GM19328 (cell line): ENCODE results near the gene IL1RAPL2.
"Not testable (repeated sequence)": the region's sequence is repeated elsewhere in the genome, so short reads cannot be mapped to it uniquely, and the experiment has no call there.

ENCODE experiments used
- ATAC-seq: cut with Tn5 transposase; IDR thresholded peaks from one replicate; pipeline ENCODE4 v1.9.1; 2021; ENCODE audit warnings: mild to moderate bottlenecking, moderate library complexity; ENCODE audit not compliant: unreplicated experiment

IL1RAPL2 gene

DNA sequence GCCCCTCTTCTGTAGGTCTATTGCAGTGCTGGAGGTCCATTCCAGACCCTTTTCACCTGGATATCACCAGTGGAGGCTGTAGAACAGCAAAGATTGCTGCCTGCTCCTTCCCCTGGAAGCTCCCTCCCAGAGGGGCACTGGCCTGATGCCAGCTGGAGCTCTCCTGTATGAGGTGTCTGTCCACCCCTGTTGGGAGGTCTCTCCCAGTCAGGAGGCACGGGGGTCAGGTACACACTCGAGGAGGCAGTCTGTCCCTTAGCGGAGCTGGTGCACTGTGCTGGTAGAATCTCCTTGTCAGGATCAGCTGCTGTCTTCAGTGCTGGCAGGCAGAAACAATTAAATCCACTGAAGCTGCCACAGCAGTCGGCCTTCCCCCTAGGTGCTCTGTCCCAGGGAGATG, 276.6 kb downstream of the IL1RAPL2 start:
- no peak for ATAC-seq

- ATAC-seq = no peak
Observed at GRCh38 chrX:104852241-104852640, 286.2 kb downstream of the IL1RAPL2 start.

- ATAC-seq = no peak
Observed at GRCh38 chrX:104854188-104854587, 288.2 kb downstream of the IL1RAPL2 start.

DNA sequence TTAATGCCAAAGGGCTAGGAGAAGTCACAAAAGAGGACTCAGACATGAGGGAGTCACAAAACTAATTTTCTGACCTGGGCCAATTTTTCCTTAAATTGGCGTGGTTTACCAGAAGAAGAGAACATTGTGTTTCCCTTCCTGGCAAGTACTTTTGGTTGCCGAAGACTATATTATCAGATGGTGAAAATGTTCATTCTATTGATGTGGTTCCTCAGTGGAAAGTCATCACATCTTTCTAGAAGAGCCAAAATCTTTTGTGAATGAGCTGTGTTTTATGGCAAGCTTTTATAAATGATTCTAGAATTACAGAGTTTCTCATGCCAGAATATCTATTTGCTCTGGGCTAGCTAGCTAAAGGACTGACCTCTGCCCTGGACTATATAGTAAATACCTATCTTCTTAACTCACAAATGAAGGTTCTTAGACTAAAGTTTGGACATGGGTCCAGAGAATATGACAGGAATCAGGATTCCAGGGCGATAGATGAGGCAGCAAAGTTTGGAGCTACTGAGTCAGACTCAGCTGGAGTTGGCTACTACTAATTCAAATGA, 288.9 kb downstream of the IL1RAPL2 start:
- ATAC-seq = no peak

- ATAC-seq = no peak
Observed at GRCh38 chrX:104863466-104863865, 297.5 kb downstream of the IL1RAPL2 start.

DNA sequence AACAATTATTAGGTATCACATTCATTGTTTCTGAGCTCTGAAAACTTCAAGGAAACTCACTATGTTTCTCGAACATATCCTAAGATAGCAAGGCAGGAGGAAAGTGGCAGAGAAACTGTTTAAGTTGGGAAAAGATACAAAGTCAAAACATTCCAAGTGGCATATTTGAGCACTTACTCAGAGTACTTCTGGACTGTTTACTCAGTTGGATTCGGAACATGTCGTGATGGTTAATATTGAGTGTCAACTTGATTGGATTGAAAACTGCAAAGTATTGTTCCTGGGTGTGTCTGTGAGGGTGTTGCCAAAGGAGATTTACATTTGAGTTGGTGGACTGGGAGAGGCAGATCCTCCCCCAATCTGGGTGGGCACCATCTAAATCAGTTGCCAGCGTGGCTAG, 298.3 kb downstream of the IL1RAPL2 start:
- ATAC-seq = no peak

GRCh38 chrX:104877504-104877903, 311.5 kb downstream of the IL1RAPL2 start:
- ATAC-seq = no peak

- ATAC-seq = no peak
Observed at GRCh38 chrX:104902070-104902469, 336.1 kb downstream of the IL1RAPL2 start.

DNA sequence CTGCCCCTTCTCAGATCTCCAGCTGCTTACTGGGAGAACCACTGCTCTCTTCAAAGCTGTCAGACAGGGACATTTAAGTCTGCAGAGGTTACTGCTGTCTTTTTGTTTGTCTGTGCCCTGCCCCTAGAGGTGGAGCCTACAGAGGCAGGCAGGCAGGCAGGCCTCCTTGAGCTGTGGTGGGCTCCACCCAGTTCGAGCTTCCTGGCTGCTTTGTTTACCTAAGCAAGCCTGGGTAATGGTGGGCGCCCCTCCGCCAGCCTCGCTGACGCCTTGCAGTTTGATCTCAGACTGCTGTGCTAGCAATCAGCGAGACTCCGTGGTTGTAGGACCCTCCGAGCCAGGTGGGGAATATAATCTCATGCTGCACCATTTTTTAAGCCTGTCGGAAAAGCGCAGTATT, 343.7 kb downstream of the IL1RAPL2 start:
- not testable (repeated sequence) for ATAC-seq

GRCh38 chrX:104913348-104913747, 347.3 kb downstream of the IL1RAPL2 start:
- ATAC-seq = no peak

- not testable (repeated sequence) for ATAC-seq
Observed at GRCh38 chrX:104914686-104915085, 348.7 kb downstream of the IL1RAPL2 start.

DNA sequence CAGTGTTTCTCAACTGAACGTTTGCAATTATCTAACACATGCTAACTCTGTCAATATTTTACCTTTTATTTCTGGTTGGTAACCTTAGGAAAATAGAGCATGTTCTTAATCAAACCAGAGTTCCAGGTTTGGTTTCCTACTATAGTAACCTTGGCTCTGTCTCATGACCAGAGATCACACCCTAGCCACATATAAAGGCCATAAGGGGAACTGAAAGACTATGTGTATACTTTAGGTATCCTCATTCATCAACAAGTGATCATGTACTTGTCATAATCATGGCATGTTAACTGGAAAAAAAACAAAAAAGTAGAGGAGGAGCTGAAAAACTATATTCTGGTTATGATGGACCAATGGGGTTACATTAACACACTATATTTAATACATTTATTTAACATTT, 352.1 kb downstream of the IL1RAPL2 start:
- no peak for ATAC-seq

DNA sequence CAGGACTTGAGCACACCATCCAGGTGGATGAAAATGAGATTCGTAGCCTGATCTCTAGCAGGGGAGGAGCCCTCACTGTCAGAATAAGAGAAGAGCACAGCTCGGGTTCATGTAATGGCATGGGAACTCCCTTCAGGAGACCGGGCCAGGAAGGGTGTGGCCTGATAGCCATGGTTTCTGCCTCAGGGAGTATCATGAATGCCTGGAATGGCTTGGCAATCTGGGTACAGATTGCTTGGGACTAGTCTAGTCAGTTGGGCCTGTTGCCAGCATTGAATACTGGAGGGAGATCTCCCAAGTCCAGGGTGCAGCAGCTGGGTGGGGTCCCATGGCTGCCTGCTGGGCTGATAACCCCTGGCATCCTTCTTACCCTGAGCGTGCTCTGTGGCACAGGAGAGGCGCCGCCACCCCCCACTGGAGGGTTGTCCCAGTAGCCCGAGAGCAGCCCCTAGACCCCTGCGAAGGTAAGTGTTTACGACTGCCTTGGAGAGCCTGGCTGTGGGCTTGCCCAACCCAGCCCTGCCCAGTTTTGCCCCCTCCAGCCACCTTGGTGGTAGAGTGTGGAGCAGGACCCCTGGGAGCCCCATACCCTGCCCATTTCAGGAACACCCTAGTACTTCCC, 355.7 kb downstream of the IL1RAPL2 start:
- ATAC-seq = peak; percentile 21

- ATAC-seq = peak; percentile 99
Observed at GRCh38 chrX:104922206-104922621, 356.2 kb downstream of the IL1RAPL2 start.

- no peak for ATAC-seq
Observed at GRCh38 chrX:104929324-104929723, 363.3 kb downstream of the IL1RAPL2 start.

GRCh38 chrX:104935581-104935980, 369.6 kb downstream of the IL1RAPL2 start:
- ATAC-seq = no peak

DNA sequence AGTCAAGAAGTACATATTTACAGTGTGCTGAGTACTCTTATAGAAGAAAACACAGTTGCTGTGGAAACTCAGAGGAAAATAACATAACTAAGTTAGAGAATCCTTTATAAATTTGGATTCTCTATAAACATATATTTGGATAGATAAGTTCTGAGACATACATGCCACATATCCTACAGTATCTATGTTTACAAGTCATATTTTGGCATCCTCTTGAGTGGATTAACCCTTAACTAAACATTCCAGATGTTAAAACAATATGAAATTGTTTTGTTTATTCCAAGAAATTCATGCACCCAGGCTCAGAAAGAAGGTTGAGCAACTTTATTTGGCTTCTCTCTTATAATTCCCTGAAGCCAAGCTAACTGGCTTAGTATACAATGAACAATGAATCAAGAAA, 387.3 kb downstream of the IL1RAPL2 start:
- ATAC-seq = no peak

GRCh38 chrX:104961926-104962325, 395.9 kb downstream of the IL1RAPL2 start:
- no peak for ATAC-seq

DNA sequence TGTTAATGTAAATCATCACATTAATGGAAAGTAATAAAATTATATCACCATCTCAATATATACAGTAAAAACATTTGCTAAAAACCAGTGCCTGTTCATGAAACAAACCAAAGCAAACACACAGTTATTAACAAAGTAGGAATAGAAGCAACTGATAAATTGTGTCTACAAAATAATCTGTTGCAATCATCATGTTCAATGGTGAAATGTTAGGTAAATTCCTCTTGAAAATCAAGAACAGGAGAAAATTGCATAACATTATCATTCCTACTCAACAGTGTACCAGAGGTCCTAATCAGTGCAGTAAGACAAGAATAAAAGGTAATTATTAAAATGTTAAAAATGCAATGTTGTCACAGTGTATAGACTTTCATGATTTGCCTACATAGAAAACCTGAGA, 402.2 kb downstream of the IL1RAPL2 start:
- ATAC-seq = no peak

DNA sequence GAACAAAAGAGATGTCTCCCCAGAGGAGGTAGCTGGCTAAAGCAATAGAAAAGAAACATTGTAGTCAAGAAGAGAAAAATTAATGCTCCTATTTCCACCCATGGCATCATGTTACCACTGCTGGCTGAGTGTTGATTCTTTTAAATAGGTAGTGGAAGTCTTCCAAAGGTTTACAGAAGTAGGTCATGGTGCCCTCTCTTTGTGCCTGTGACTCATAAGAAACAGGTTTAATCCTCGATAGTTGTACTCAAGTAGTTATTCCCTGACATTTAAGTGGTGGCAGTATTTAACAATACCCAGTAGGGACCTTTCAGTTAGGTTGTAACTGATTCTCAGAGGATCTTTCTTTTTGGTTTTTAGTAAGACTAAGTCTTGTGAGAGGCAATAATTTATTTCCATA, 406.7 kb downstream of the IL1RAPL2 start:
- ATAC-seq = no peak

DNA sequence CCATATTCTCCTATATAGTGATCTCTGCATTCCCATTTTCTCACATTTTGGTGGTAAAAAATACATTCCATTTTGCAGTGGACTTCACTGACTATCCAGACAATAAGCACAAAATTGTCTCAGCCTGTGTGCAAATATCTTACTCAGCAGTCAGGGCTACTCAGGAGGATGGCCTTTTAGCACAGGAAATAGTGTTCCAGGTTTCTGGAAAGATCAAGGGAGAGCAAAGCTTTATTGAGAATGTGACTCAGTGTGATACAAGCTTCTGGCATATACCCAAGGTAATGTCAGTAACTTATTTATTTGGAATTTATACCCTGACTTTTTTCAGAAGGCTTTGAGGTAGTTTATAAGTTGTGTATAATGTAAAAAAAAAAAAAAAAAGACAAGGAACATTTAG, 421.1 kb downstream of the IL1RAPL2 start:
- no peak for ATAC-seq

DNA sequence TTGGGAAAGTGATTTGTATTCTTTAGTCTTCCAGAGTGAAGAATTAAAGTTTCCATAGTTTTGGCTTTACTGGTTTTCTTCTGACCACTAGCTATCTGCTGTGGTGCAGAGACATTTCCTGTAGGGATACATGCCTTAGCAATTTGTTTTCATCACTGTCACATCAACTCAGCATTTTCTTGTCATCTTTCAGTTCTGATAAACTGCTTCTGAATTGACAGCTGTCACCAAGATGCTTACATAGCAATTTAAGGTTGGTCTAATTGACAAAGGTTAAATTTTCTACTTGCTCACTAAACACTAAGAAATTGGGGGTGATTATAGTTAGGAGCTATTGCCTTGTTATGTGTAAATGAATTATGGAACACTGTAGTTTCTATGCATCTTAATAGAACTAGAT, 422.0 kb downstream of the IL1RAPL2 start:
- no peak for ATAC-seq

GRCh38 chrX:104995546-104995945, 429.5 kb downstream of the IL1RAPL2 start:
- no peak for ATAC-seq
